ENCODE measurements around the gene C1orf232.

The C1orf232 gene

DNA sequence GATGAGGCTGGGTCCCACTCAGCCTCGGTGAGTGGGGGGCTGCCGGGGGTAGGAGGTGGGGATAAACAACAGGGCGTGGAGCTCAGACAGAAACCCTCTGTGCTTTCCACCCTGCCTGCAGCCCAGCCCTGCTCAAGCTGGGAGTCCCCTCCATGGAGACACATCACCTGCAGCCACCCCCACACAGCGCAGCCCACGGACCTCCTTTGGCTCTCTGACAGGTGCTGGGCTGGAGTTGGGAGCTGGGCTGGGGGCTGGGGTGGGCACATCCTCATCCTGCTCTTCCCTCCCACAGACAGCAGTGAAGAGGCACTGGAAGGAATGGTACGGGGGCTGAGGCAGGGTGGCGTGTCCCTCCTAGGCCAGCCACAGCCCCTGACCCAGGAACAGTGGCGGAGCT lies 19.7 kb upstream of the C1orf232 start:
- Histone ChIP-seq H3K27ac (ENCODE audit: poor library complexity, severe bottlenecking) (no peak overlapping the region), H3K4me3 (ENCODE audit: severe bottlenecking) (no peak overlapping the region), H3K4me1 (ENCODE audit: insufficient read depth, poor library complexity, severe bottlenecking) (no peaks in the 10 kb centered on the region), H3K27me3 (ENCODE audit: insufficient read depth, poor library complexity, severe bottlenecking) (no peaks in the 10 kb centered on the region), H3K9me3 (ENCODE audit: severe bottlenecking) (no peaks in the 10 kb centered on the region), H3K36me3 (ENCODE audit: low read depth) (peaks cover 21% of the 10 kb centered on the region)
- TF ChIP-seq, protein P1, sequence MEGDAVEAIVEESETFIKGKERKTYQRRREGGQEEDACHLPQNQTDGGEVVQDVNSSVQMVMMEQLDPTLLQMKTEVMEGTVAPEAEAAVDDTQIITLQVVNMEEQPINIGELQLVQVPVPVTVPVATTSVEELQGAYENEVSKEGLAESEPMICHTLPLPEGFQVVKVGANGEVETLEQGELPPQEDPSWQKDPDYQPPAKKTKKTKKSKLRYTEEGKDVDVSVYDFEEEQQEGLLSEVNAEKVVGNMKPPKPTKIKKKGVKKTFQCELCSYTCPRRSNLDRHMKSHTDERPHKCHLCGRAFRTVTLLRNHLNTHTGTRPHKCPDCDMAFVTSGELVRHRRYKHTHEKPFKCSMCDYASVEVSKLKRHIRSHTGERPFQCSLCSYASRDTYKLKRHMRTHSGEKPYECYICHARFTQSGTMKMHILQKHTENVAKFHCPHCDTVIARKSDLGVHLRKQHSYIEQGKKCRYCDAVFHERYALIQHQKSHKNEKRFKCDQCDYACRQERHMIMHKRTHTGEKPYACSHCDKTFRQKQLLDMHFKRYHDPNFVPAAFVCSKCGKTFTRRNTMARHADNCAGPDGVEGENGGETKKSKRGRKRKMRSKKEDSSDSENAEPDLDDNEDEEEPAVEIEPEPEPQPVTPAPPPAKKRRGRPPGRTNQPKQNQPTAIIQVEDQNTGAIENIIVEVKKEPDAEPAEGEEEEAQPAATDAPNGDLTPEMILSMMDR (IDR thresholded peaks at IDR 0.05; ENCODE audit: poor library complexity, severe bottlenecking) = no peak
- DNase-seq (ENCODE audit: low spot score) (no peak), ATAC-seq (ENCODE audit: low read depth) (no peak)

DNA sequence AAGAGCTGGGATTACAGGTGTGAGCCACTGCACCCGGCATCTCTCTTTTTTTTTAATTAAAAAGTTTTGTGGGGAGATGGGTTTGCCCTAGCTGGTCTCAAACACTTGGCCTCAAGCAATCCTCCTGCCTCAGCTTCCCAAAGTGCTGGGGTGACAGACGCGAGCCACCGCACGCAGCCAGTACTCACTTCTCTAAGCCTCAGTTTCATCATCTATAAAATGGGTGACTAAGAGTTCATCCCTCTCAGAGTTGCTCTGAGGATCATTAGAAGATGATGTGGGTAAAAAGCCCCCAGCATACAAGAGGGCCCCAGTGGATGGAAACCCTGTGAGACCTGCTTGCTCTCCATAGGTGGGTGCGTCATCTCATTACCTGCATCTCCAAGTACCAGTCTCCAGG lies 19.1 kb upstream of the C1orf232 start:
- Histone ChIP-seq H3K27ac (ENCODE audit: poor library complexity, severe bottlenecking) (no peak overlapping the region), H3K36me3 (ENCODE audit: low read depth) (peaks cover 27% of the 10 kb centered on the region), H3K4me1 (ENCODE audit: insufficient read depth, poor library complexity, severe bottlenecking) (no peaks in the 10 kb centered on the region), H3K4me3 (ENCODE audit: severe bottlenecking) (no peak overlapping the region), H3K9me3 (ENCODE audit: severe bottlenecking) (no peaks in the 10 kb centered on the region), H3K27me3 (ENCODE audit: insufficient read depth, poor library complexity, severe bottlenecking) (no peaks in the 10 kb centered on the region)
- ATAC-seq (ENCODE audit: low read depth) (no peak), DNase-seq (ENCODE audit: low spot score) (no peak)
- TF ChIP-seq, protein P1 (IDR thresholded peaks at IDR 0.05; ENCODE audit: poor library complexity, severe bottlenecking) = no peak

DNA sequence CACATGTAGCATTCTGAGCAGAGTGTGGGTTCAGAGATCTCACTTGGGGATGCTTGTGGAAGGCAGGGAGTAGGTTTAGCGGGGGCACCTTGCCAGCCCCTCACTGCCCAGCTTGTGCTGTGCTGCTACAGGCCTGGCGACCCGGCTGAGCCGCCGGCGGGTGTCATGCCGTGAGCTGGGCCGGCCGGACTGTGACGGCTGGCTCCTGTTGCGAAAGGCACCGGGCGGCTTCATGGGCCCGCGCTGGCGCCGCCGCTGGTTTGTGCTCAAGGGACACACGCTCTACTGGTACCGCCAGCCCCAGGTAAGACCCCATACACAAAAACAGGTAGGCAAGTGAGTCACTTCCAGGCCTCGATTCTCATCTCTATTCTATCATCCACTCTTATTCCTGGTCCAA lies 16.1 kb upstream of the C1orf232 start:
- Histone ChIP-seq H3K4me3 (ENCODE audit: severe bottlenecking) (no peak overlapping the region), H3K36me3 (ENCODE audit: low read depth) (peaks cover 50% of the 10 kb centered on the region), H3K4me1 (ENCODE audit: insufficient read depth, poor library complexity, severe bottlenecking) (peaks cover 3% of the 10 kb centered on the region), H3K27ac (ENCODE audit: poor library complexity, severe bottlenecking) (no peak overlapping the region), H3K9me3 (ENCODE audit: severe bottlenecking) (no peaks in the 10 kb centered on the region), H3K27me3 (ENCODE audit: insufficient read depth, poor library complexity, severe bottlenecking) (no peaks in the 10 kb centered on the region)
- no peak for DNase-seq (ENCODE audit: low spot score)
- no peak for ATAC-seq (ENCODE audit: low read depth)
- TF ChIP-seq, protein P1 (IDR thresholded peaks at IDR 0.05; ENCODE audit: poor library complexity, severe bottlenecking) = no peak

DNA sequence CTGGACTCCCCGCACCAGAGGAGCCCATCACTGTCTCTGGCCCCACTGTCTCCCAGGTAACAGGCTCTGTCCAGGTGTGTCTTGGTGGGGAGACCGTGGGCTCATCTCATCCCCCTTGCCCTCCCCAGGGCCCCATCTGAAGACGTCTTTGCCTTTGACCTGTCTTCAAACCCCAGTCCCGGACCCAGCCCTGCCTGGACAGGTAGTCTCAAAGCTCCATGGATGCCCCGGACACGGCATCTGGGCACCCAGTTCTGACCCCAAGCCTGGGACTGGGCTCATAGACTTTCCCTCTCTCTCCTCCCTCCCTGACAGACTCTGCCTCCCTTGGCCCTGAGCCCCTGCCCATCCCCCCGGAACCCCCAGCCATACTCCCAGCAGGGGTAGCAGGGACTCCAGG lies 15.3 kb upstream of the C1orf232 start:
- no peak for ATAC-seq (ENCODE audit: low read depth)
- TF ChIP-seq, protein P1 (IDR thresholded peaks at IDR 0.05; ENCODE audit: poor library complexity, severe bottlenecking) = no peak
- no peak overlapping the region for H3K27ac ChIP-seq (ENCODE audit: poor library complexity, severe bottlenecking)
- H3K4me1 ChIP-seq (ENCODE audit: insufficient read depth, poor library complexity, severe bottlenecking) = peaks cover 3% of the 10 kb centered on the region
- no peak for DNase-seq (ENCODE audit: low spot score)
- H3K27me3 ChIP-seq (ENCODE audit: insufficient read depth, poor library complexity, severe bottlenecking) = no peaks in the 10 kb centered on the region
- H3K4me3 ChIP-seq (ENCODE audit: severe bottlenecking) = no peak overlapping the region
- peaks cover 46% of the 10 kb centered on the region for H3K36me3 ChIP-seq (ENCODE audit: low read depth)
- H3K9me3 ChIP-seq (ENCODE audit: severe bottlenecking) = no peaks in the 10 kb centered on the region

DNA sequence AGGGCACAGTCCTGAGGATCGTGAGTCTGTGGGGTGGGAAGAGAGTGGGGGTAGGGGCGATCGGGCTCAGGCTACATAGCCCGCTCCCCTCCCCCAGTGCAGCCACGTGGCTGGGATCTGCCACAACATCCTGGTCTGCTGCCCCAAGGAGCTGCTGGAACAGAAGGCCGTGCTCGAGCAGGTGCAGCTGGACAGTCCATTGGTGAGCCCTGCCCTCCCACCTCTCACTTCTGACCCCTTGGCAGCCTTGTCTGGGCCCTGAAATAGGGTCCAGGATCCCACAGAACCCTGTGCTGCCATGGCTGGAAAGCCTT lies 13.6 kb upstream of the C1orf232 start:
- Histone ChIP-seq H3K27ac (ENCODE audit: poor library complexity, severe bottlenecking) (no peak overlapping the region), H3K36me3 (ENCODE audit: low read depth) (peaks cover 39% of the 10 kb centered on the region), H3K9me3 (ENCODE audit: severe bottlenecking) (no peaks in the 10 kb centered on the region), H3K27me3 (ENCODE audit: insufficient read depth, poor library complexity, severe bottlenecking) (no peaks in the 10 kb centered on the region), H3K4me3 (ENCODE audit: severe bottlenecking) (no peak overlapping the region), H3K4me1 (ENCODE audit: insufficient read depth, poor library complexity, severe bottlenecking) (peaks cover 10% of the 10 kb centered on the region)
- DNase-seq (ENCODE audit: low spot score) (no peak), ATAC-seq (ENCODE audit: low read depth) (no peak)
- TF ChIP-seq, protein P1 (IDR thresholded peaks at IDR 0.05; ENCODE audit: poor library complexity, severe bottlenecking) = no peak
